ENCODE measurements around the gene SYS1. TPM values are rescaled to one million over a fixed set of nuclear protein-coding genes. Genes with fewer than 3 reads are reported as not detected.

SYS1 gene
- total RNA-seq, 1 experiment from 2014 or later = 20.5 TPM

DNA sequence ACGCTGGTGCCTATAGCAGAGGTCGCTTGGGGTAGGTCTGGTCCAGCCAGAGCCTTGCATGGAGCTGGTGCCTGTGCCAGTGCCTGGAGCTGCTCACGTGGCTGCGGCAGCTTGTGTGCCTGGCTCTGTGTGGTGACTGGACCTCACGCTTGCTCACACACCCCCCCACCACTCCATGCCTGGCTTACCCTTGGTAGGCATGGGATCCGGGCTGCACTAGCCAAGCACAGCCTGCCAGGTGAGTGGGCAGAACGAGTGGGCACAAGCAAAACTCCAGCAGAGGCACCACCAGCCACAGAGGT lies 32.1 kb downstream of the SYS1 start:
- ChIA-PET POLR2A (no interaction called here), CTCF (no interaction called here), RAD21 (ENCODE audit: low non-redundant PET in 1 of 2, low total read pairs in 2 of 2, uncharacterized antibody in 2 of 2, unreplicated experiment in 2 of 2) (no interaction called here)
- DNase-seq (ENCODE audit: low read depth, low spot score) = no peak
- TF ChIP-seq ZNF274 (IDR thresholded peaks at IDR 0.05; ENCODE audit: low read depth, low read length) (no peak), SP1 (IDR thresholded peaks at IDR 0.05; ENCODE audit: low read depth) (no peak), JUND (IDR thresholded peaks at IDR 0.05) (no peak), EZH2phosphoT487 (IDR thresholded peaks at IDR 0.05; ENCODE audit: borderline replicate concordance) (no peak), CEBPB (IDR thresholded peaks at IDR 0.05; ENCODE audit: low read depth) (no peak), EZH2 (IDR thresholded peaks at IDR 0.05) (no peak), TCF7L2 (IDR thresholded peaks at IDR 0.05; ENCODE audit: borderline replicate concordance, extremely low read depth, insufficient read depth, insufficient read length) (no peak), RAD21 (IDR thresholded peaks at IDR 0.05; ENCODE audit: low read depth) (no peak), SRF (IDR thresholded peaks at IDR 0.05; ENCODE audit: low read depth) (no peak), ELF1 (IDR thresholded peaks at IDR 0.05; ENCODE audit: borderline replicate concordance, low read depth) (no peak), POLR2AphosphoS5 (IDR thresholded peaks at IDR 0.05; ENCODE audit: low read depth, low read length) (no peak), YY1 (IDR thresholded peaks at IDR 0.05; ENCODE audit: extremely low read depth, insufficient replicate concordance, low read depth, low read length) (no peak), EGR1 (IDR thresholded peaks at IDR 0.05; ENCODE audit: low read depth) (no peak), FOSL1 (IDR thresholded peaks at IDR 0.05; ENCODE audit: low read depth) (no peak), ZFX (IDR thresholded peaks at IDR 0.05) (no peak), CBX3 (IDR thresholded peaks at IDR 0.05; ENCODE audit: low read depth) (no peak)
- TF ChIP-seq, protein P1, sequence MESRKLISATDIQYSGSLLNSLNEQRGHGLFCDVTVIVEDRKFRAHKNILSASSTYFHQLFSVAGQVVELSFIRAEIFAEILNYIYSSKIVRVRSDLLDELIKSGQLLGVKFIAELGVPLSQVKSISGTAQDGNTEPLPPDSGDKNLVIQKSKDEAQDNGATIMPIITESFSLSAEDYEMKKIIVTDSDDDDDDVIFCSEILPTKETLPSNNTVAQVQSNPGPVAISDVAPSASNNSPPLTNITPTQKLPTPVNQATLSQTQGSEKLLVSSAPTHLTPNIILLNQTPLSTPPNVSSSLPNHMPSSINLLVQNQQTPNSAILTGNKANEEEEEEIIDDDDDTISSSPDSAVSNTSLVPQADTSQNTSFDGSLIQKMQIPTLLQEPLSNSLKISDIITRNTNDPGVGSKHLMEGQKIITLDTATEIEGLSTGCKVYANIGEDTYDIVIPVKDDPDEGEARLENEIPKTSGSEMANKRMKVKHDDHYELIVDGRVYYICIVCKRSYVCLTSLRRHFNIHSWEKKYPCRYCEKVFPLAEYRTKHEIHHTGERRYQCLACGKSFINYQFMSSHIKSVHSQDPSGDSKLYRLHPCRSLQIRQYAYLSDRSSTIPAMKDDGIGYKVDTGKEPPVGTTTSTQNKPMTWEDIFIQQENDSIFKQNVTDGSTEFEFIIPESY (IDR thresholded peaks at IDR 0.05; ENCODE audit: extremely low read depth, insufficient replicate concordance, low read length) = no peak
- TF ChIP-seq, protein P2, sequence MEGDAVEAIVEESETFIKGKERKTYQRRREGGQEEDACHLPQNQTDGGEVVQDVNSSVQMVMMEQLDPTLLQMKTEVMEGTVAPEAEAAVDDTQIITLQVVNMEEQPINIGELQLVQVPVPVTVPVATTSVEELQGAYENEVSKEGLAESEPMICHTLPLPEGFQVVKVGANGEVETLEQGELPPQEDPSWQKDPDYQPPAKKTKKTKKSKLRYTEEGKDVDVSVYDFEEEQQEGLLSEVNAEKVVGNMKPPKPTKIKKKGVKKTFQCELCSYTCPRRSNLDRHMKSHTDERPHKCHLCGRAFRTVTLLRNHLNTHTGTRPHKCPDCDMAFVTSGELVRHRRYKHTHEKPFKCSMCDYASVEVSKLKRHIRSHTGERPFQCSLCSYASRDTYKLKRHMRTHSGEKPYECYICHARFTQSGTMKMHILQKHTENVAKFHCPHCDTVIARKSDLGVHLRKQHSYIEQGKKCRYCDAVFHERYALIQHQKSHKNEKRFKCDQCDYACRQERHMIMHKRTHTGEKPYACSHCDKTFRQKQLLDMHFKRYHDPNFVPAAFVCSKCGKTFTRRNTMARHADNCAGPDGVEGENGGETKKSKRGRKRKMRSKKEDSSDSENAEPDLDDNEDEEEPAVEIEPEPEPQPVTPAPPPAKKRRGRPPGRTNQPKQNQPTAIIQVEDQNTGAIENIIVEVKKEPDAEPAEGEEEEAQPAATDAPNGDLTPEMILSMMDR (IDR thresholded peaks at IDR 0.05 in 2 of 3, conservative IDR thresholded peaks at IDR 0.05 in 1 of 3; ENCODE audit: borderline replicate concordance in 1 of 3, insufficient read depth in 1 of 3, low read depth in 2 of 3, low read length in 2 of 3) = no peak
- TF ChIP-seq, protein P3, sequence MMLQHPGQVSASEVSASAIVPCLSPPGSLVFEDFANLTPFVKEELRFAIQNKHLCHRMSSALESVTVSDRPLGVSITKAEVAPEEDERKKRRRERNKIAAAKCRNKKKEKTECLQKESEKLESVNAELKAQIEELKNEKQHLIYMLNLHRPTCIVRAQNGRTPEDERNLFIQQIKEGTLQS (IDR thresholded peaks at IDR 0.05) = no peak
- TF ChIP-seq, protein P4, sequence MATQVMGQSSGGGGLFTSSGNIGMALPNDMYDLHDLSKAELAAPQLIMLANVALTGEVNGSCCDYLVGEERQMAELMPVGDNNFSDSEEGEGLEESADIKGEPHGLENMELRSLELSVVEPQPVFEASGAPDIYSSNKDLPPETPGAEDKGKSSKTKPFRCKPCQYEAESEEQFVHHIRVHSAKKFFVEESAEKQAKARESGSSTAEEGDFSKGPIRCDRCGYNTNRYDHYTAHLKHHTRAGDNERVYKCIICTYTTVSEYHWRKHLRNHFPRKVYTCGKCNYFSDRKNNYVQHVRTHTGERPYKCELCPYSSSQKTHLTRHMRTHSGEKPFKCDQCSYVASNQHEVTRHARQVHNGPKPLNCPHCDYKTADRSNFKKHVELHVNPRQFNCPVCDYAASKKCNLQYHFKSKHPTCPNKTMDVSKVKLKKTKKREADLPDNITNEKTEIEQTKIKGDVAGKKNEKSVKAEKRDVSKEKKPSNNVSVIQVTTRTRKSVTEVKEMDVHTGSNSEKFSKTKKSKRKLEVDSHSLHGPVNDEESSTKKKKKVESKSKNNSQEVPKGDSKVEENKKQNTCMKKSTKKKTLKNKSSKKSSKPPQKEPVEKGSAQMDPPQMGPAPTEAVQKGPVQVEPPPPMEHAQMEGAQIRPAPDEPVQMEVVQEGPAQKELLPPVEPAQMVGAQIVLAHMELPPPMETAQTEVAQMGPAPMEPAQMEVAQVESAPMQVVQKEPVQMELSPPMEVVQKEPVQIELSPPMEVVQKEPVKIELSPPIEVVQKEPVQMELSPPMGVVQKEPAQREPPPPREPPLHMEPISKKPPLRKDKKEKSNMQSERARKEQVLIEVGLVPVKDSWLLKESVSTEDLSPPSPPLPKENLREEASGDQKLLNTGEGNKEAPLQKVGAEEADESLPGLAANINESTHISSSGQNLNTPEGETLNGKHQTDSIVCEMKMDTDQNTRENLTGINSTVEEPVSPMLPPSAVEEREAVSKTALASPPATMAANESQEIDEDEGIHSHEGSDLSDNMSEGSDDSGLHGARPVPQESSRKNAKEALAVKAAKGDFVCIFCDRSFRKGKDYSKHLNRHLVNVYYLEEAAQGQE (IDR thresholded peaks at IDR 0.05; ENCODE audit: low read depth) = no peak
- Histone ChIP-seq H3K4me1 (ENCODE audit: control insufficient read depth in 1 of 2, insufficient read depth in 2 of 2, low read length in 2 of 2) (no peaks in the 10 kb centered on the region), H3K36me3 (ENCODE audit: control insufficient read depth in 1 of 2, insufficient read depth in 2 of 2, low read length in 2 of 2) (no peaks in the 10 kb centered on the region), H2AFZ (ENCODE audit: low read depth, low read length, poor library complexity, severe bottlenecking) (no peak overlapping the region), H3K79me2 (ENCODE audit: insufficient read depth, low read length) (no peaks in the 10 kb centered on the region), H3K27me3 (ENCODE audit: insufficient read depth, low read length) (no peaks in the 10 kb centered on the region), H3K9me3 (ENCODE audit: control insufficient read depth in 1 of 2, insufficient read depth in 1 of 2, low read depth in 1 of 2, low read length in 2 of 2) (peaks cover 0 to 7% of the 10 kb centered on the region in 2 experiments; a peak in 1 of 4 replicates), H3K9ac (ENCODE audit: low read length) (no peak overlapping the region), H3K4me2 (ENCODE audit: low read length) (no peak overlapping the region), H3K4me3 (replicated peaks in 1 of 2; ENCODE audit: low read depth in 1 of 2, low read length in 2 of 2) (no peak overlapping the region), H4K20me1 (ENCODE audit: insufficient read depth) (no peaks in the 10 kb centered on the region), H3K27ac (ENCODE audit: low read depth, low read length) (no peak overlapping the region), H3K9me2 (ENCODE audit: insufficient read depth) (no peaks in the 10 kb centered on the region)
- no TSS peak for BruUV-seq (replicated peaks)
- intact Hi-C loops (cut with micrococcal nuclease) = no loop called here
- ATAC-seq = no peak
